Uterus (tissue), 2 donors: ENCODE data around the gene ADAMTSL1.

Source experiments
- POLR2A ChIP-seq, 2 donors: fragments of 450-650 bp; IDR thresholded peaks; one replicate each; pipeline ENCODE4 v1.6.1; 2016; ENCODE audit warnings: antibody characterized with exemption in 2 of 2, mild to moderate bottlenecking in 1 of 2, moderate library complexity in 1 of 2
- TF ChIP-seq, protein P1 (sequence below), 4 experiments: fragments of 200-600 bp in 2 of 4; fragments of 450-650 bp in 2 of 4; sonication (generic) in 2 of 4; IDR thresholded peaks; one replicate each; pipeline ENCODE4 v1.5.1; 2016 to 2019; ENCODE audit warnings: antibody characterized with exemption in 4 of 4, mild to moderate bottlenecking in 2 of 4, moderate library complexity in 1 of 4

DNA sequence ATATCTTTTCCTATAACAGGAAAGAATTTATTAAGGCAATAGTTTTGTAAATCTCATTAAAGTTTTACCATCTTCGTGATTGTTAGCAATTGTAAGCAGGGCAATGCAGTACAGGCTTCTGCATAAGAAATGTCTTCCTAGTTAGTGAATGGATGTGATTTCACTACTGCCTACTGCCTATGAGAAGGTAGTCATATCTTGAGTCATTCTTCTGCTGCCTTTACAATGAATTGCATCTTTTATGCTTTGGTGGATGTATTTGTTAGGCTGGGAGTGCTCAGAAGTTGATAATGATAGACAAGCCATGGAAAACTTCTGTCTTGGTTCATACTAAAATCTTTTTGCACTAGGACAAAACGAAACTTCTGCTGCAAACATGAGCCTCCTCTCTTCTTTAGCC is 128.0 kb downstream of the ADAMTSL1 start:
- TF ChIP-seq, protein P1, sequence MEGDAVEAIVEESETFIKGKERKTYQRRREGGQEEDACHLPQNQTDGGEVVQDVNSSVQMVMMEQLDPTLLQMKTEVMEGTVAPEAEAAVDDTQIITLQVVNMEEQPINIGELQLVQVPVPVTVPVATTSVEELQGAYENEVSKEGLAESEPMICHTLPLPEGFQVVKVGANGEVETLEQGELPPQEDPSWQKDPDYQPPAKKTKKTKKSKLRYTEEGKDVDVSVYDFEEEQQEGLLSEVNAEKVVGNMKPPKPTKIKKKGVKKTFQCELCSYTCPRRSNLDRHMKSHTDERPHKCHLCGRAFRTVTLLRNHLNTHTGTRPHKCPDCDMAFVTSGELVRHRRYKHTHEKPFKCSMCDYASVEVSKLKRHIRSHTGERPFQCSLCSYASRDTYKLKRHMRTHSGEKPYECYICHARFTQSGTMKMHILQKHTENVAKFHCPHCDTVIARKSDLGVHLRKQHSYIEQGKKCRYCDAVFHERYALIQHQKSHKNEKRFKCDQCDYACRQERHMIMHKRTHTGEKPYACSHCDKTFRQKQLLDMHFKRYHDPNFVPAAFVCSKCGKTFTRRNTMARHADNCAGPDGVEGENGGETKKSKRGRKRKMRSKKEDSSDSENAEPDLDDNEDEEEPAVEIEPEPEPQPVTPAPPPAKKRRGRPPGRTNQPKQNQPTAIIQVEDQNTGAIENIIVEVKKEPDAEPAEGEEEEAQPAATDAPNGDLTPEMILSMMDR (IDR thresholded peaks at IDR 0.05), result no peak
- TF ChIP-seq POLR2A (IDR thresholded peaks at IDR 0.05), result no peak
